Omental fat pad (tissue), 4 donors: ENCODE results near the gene LTB4R. TPM values are rescaled to one million over a fixed set of nuclear protein-coding genes. Genes with fewer than 3 reads are reported as not detected.

Source experiments
- ATAC-seq: fragments of 150-250 bp; one replicate; pipeline ENCODE4 v1.9.1; 2016; ENCODE audit warnings: mild to moderate bottlenecking, moderate library complexity; ENCODE audit not compliant: low FRiP score
- DNase-seq: peaks from one replicate; pipeline ENCODE4 v3.0.0-alpha.2; 2019; ENCODE audit warnings: low spot score
- total RNA-seq, 4 donors: library from RNA; depleted of rRNA; stranded (reverse); fragments of >200 nt; gene quantifications; one replicate each; pipeline ENCODE4 v1.1.0, GENCODE V29; 2016
- TF ChIP-seq, protein P1 (sequence below), 3 donors: fragments of 450-650 bp; IDR thresholded peaks; one replicate each; pipeline ENCODE4 v1.5.1; 2016 to 2017; ENCODE audit warnings: antibody characterized with exemption in 3 of 3, mild to moderate bottlenecking in 3 of 3, moderate library complexity in 2 of 3

Gene LTB4R
- total RNA-seq, 4 donors from 2014 or later, result 5.0 to 16.7 (median 12.6) TPM

- TF ChIP-seq, protein P1, sequence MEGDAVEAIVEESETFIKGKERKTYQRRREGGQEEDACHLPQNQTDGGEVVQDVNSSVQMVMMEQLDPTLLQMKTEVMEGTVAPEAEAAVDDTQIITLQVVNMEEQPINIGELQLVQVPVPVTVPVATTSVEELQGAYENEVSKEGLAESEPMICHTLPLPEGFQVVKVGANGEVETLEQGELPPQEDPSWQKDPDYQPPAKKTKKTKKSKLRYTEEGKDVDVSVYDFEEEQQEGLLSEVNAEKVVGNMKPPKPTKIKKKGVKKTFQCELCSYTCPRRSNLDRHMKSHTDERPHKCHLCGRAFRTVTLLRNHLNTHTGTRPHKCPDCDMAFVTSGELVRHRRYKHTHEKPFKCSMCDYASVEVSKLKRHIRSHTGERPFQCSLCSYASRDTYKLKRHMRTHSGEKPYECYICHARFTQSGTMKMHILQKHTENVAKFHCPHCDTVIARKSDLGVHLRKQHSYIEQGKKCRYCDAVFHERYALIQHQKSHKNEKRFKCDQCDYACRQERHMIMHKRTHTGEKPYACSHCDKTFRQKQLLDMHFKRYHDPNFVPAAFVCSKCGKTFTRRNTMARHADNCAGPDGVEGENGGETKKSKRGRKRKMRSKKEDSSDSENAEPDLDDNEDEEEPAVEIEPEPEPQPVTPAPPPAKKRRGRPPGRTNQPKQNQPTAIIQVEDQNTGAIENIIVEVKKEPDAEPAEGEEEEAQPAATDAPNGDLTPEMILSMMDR (IDR thresholded peaks at IDR 0.05), result no peak
- DNase-seq, result no peak
- ATAC-seq, result no peak
Observed at GRCh38 chr14:24279301-24280186, 31.8 kb upstream of the LTB4R start.

GRCh38 chr14:24280797-24281460, 30.4 kb upstream of the LTB4R start:
- ATAC-seq, result peak; percentile 79
- TF ChIP-seq, protein P1 (IDR thresholded peaks at IDR 0.05), result no peak
- DNase-seq, result no peak

GRCh38 chr14:24281636-24282035, 29.7 kb upstream of the LTB4R start:
- TF ChIP-seq, protein P1 (IDR thresholded peaks at IDR 0.05), result no peak
- no peak for ATAC-seq
- no peak for DNase-seq

DNA sequence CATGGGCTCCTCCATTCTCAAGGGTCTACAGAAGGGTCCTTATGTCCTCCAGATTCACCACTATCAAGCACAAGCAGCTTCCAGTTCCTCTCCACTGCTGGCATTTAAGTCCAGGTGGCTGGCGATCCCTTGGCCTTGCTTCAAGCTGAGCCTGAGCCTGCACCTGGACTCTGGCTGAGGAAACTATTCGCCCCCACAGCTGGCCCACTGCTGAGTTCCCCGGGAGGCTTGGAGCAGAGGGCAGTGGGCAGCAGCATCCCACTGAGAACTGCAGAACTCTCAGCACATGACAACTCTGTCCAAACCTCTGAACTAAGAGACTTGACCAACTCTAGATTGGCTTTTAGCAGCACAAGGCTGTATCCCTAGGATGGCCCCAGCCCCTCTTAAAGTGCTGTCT, 28.6 kb upstream of the LTB4R start:
- ATAC-seq, result no peak
- TF ChIP-seq, protein P1 (IDR thresholded peaks at IDR 0.05), result no peak

GRCh38 chr14:24283796-24284460, 27.4 kb upstream of the LTB4R start:
- DNase-seq (no peak), ATAC-seq (no peak)
- TF ChIP-seq, protein P1 (IDR thresholded peaks at IDR 0.05), result no peak

More for the DNA sequence above, 28.6 kb upstream of the LTB4R start:
- DNase-seq, result no peak

DNA sequence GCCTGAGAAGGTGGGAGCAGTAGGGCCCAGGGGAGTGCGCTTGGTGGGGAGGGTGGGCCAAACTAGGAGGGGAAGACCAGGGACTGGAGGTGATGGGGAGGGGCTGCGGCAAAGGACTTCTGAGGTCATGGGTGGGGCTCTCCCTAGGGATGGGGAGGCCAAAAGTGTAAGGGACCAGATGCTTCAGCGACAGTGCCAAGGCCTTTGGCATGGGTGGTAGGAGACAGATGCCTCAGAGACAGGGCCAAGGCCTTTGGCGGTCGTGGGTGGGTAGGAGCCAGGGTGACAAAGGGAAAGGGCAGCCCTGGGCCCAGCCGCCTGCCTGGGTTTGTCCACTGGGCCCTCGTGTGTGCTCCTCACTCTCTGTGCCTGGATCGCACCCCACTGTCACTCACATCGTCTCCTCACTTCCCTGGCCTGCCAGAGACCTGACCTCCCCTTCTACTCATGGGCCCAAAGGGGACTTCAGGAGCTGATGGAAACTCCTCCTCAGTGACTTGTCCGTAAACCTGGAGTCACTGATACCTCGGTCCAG, 26.7 kb upstream of the LTB4R start:
- ATAC-seq (no peak), DNase-seq (no peak)
- TF ChIP-seq, protein P1 (IDR thresholded peaks at IDR 0.05), result no peak
